GM12864 (cell line): ENCODE data around the gene SLC38A3.

Experiments used
- DNase-seq: peaks from one replicate; pipeline ENCODE4 v3.0.0-alpha.2; 2011; ENCODE audit warnings: low read depth
- H3K4me3 ChIP-seq: 2 replicates; pipeline ENCODE4 v1.5.1; 2011; ENCODE audit warnings: mild to moderate bottlenecking, low read depth, low read length, control low read depth
- CTCF ChIP-seq: IDR thresholded peaks from 2 replicates; pipeline ENCODE4 v1.5.1; 2011; ENCODE audit warnings: low read depth, mild to moderate bottlenecking, moderate library complexity, low read length, control low read depth, inconsistent platforms; ENCODE audit errors: missing control alignments

SLC38A3 gene

DNA sequence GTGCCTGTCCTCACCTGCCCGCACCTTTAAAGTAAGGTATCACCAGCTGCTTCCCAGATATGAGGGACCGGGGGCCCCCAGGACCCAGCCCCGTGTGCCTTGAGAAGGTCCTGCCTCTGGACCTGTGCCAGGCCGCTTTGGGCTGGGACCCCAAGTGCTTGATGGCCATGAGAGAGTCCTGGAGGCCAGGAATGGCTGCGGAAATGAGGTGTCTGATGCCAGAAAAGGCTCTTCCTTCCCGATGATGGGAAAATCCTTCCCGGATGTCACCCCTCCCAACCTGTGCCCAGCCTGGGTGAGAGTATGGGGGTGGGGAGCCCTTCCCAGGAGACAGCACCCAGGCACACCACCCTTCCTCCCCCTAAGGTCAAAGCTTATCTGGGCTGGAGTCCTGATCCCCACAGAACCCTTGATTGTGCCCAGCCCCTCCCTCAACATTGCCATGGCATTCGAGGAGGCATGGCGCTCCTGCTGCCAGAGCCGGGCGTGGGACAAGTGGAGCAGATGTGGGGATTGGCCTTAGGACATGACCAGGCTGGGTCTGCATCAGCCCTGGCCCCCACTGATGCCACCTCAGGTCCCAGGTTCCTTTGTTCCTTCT, 35.7 kb upstream of the SLC38A3 start:
- no peak for DNase-seq
- TF ChIP-seq CTCF: no peak
- no peak overlapping the region for H3K4me3 ChIP-seq

DNA sequence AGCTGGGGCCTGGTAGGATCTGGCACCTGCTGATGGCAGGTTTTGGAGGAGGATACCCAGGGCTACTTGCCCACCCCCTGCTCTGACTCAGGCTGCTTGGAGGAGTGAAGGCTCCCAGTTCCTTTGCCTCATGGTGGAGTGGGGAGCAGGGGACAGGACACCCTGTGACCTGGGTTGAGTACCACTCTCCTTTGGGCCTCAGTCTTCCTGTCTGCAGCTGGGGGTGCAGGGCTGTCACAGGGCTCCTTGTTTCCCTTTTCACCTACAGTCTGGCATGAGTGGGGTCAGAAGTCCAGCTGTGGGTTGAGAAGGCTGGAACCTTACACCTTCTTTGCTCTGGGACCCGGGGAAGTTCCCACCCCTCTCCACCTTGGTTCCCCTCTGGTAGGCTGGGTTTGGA, 35.2 kb upstream of the SLC38A3 start:
- no peak for TF ChIP-seq CTCF
- DNase-seq: no peak
- H3K4me3 ChIP-seq: no peak overlapping the region

- no peak overlapping the region for H3K4me3 ChIP-seq
- no peak for TF ChIP-seq CTCF
- no peak for DNase-seq
Measured at GRCh38 chr3:50170689-50171088, 34.4 kb upstream of the SLC38A3 start.

DNA sequence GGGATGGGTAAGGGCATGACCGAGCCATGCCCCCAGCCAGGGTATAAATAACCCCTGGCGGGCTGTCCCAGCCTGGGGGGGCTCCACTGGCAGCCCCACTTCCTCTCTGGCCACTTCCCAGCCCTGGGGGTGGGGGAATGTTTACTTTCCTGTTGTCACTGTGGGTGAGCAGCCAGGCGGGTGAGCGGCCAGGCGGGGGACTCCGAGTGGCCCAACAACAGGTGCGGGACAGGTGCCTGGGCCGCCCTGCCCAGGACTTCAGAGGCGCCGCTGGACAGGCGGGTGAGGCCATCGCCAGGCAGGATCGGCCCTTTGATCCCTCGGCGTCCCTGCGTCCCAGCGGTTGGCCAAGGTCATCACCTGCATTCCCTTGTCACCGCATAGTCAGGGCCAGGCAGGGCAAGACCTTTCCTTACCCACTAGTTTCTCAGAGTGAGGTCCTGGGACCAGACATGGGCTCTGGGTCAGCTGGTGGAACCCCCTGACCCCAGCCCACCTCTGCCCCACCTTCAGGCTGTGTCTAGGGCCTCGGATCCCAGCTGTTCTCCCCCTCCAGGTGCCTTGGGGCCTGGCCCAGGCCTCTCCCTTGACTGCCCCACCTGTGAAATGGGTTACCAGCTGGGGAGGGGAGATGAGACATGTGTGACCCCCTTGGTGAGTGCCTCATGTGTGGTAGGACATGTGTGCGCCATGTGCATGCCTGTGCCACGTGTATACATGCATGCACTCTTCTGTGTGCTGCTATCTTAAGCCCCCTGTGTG, 33.4 kb upstream of the SLC38A3 start:
- no peak for DNase-seq
- H3K4me3 ChIP-seq: no peak overlapping the region
- TF ChIP-seq CTCF: no peak

DNA sequence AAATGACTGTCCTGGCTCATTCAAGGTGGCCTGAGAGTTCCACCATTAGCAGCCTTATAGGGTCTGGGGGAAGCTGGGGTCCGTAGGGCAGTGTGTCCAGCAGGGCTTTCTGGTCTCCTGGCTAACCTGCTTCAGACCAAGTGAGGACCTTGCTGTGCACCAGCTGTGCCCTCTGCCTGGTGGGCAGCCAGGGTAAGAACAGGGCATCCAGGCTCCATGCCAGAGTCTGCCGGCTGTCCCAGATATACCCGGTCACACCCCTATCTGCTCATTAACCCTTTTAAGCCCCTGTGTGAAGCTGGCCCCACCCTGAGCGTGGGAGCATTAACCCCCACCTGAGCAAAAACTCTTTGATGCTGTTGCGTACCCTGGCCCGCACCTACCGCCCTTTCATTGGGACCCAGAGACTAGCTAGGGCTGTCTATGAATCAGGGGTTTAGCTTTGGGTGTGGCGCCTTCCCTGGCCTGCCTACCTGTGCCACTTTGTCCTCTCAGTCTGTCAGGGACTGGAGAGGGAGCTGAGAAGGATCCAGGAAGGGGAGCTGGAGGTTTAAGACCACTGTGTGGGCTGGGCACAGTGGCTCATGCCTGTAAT, 32.3 kb upstream of the SLC38A3 start:
- no peak for DNase-seq
- H3K4me3 ChIP-seq: no peak overlapping the region
- no peak for TF ChIP-seq CTCF

- no peak for DNase-seq
- no peak for TF ChIP-seq CTCF
- no peak overlapping the region for H3K4me3 ChIP-seq
Measured at GRCh38 chr3:50173685-50174516, 31.2 kb upstream of the SLC38A3 start.
